Stimulated activated memory B cell treated with anti-CD40 and anti-IgM and Interleukin-4, amounts not matched to agents 10 μg/mL and 1 μg/mL and 100 μg/mL, for 72 hours (primary cell): ENCODE measurements around the gene NDUFA7.
"Not testable (repeated sequence)": the region's sequence is repeated elsewhere in the genome, so short reads cannot be mapped to it uniquely, and the experiment has no call there.

Experiments
- ATAC-seq: fragments of 150-1000 bp; cut with Tn5 transposase; 2 replicates; pipeline ENCODE4 v1.10.0; 2021
- H3K27ac Mint-ChIP-seq: one replicate; pipeline ENCODE4 v1.8.0; 2022; ENCODE audit warnings: mild to moderate bottlenecking, mixed read lengths
- H3K27me3 Mint-ChIP-seq: one replicate; pipeline ENCODE4 v1.8.0; 2022; ENCODE audit warnings: mixed read lengths
- H3K36me3 Mint-ChIP-seq: one replicate; pipeline ENCODE4 v1.8.0; 2022; ENCODE audit warnings: mixed read lengths
- H3K4me1 Mint-ChIP-seq: one replicate; pipeline ENCODE4 v1.8.0; 2022; ENCODE audit warnings: mixed read lengths
- H3K4me3 Mint-ChIP-seq: one replicate; pipeline ENCODE4 v1.8.0; 2022; ENCODE audit warnings: mild to moderate bottlenecking, moderate library complexity, mixed read lengths
- H3K9me3 Mint-ChIP-seq: one replicate; pipeline ENCODE4 v1.8.0; 2022; ENCODE audit warnings: mixed read lengths

Gene NDUFA7

DNA sequence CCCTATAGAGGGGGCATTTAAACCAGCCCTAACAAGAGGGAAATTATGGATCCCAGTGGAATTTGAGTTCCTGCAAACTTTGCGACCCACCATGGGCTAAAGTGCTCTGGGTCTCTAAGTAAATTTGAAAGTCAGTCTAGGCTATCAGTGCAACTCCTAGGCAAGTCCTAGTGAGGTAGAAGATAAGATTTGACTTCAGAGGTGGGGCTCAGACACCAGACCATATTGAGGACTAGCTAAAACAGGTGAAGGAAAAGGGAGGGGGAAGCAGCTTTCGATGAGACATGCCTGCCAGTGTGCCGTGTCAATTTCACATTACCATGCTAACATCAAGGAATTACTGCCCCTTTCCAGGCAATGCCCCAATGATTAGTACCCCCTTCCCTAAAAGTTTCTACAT, 51.5 kb downstream of the NDUFA7 start:
- Mint-ChIP-seq H3K27ac (peak overlapping the region; percentile 89), H3K4me1 (peaks cover 28% of the 10 kb centered on the region), H3K9me3 (no peaks in the 10 kb centered on the region), H3K27me3 (no peaks in the 10 kb centered on the region), H3K4me3 (peak overlapping the region; percentile 79), H3K36me3 (no peaks in the 10 kb centered on the region)
- no peak for ATAC-seq

DNA sequence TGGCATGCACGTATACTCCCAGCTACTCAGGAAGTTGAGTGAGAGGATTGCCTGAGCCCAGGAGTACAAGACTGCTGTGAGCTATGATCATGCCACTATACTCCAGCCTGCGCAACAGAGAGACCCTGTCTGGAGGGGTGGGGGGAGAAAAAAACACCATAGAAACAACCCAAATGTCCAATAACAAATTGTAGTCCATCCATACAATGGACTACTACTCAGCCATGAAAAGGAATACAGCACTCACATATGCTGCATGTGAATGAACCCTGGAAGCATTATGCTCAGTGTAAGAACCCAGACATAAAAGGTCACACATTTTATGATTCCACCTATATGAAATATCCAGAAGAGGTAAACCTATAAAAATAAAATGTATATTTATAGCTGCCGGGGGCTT, 55.3 kb downstream of the NDUFA7 start:
- no peak overlapping the region for H3K27ac Mint-ChIP-seq
- no peaks in the 10 kb centered on the region for H3K27me3 Mint-ChIP-seq
- H3K4me3 Mint-ChIP-seq = no peak overlapping the region
- no peaks in the 10 kb centered on the region for H3K9me3 Mint-ChIP-seq
- no peak for ATAC-seq
- H3K36me3 Mint-ChIP-seq = peaks cover 10% of the 10 kb centered on the region
- H3K4me1 Mint-ChIP-seq = peaks cover 28% of the 10 kb centered on the region

DNA sequence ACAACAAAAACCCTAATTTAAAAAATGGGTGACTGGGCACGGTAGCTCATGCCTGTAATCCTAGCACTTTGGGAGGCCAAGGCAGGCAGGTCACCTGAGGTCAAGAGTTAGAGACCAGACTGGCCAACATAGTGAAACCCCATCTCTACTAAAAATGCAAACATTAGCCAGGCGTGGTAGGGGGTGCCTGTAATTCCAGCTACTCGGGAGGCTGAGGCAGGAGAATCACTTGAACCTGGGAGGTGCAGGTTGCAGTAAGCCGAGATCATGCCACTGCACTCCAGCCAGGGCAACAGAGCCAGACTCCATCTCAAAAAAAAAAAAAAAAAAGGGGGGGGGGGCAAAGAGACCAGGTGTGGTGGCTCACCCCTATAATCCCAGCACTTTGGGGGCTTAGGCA, 56.9 kb downstream of the NDUFA7 start:
- not testable (repeated sequence) for H3K27ac Mint-ChIP-seq, H3K9me3 Mint-ChIP-seq, H3K27me3 Mint-ChIP-seq, ATAC-seq, H3K4me3 Mint-ChIP-seq
- H3K4me1 Mint-ChIP-seq = peaks cover 20% of the 10 kb centered on the region
- peaks cover 20% of the 10 kb centered on the region for H3K36me3 Mint-ChIP-seq

DNA sequence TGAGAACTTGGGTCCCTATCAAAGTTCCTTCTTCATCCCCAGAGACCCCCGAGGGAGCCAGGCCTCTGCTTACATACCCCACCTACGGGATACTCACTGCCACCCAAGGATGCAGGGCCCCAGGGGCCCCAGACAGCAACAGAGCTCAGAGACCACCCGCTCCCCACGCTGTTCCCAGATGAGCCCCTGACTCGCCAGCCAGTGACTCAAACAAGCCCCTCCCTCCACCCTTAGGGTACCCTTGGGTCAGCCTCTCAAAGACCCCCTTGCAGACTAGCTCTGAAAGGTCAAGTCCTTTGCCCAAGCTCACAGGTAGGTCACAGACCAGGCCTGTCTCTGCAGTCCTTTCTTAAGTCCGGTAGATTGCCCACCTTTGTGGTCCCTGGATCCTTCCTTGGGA, 58.7 kb downstream of the NDUFA7 start:
- Mint-ChIP-seq H3K27ac (no peak overlapping the region), H3K36me3 (peaks cover 36% of the 10 kb centered on the region), H3K4me3 (no peak overlapping the region), H3K4me1 (peaks cover 6% of the 10 kb centered on the region), H3K27me3 (no peaks in the 10 kb centered on the region), H3K9me3 (no peaks in the 10 kb centered on the region)
- no peak for ATAC-seq

DNA sequence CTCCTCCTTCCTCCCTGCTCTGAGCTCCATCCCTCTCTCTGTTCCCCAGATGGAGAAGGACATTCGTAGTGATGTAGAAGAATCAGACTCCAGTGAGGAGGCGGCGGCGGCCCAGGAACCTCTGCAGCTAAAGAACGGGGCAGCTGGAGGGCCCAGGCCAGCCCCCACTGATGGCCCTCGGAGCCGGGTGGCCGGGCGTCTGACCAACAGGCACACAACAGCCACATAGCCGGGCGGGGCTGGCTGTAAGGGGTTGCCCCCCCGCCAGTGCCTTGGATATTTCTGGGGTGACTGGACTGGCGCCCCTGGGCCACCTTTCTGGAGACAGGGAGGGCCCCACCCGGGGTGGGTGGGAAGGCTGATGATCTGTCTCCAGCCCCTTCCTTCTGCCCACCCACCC, 59.3 kb downstream of the NDUFA7 start:
- ATAC-seq = no peak
- H3K9me3 Mint-ChIP-seq = no peaks in the 10 kb centered on the region
- H3K36me3 Mint-ChIP-seq = peaks cover 42% of the 10 kb centered on the region
- H3K4me3 Mint-ChIP-seq = no peak overlapping the region
- no peaks in the 10 kb centered on the region for H3K27me3 Mint-ChIP-seq
- peaks cover 6% of the 10 kb centered on the region for H3K4me1 Mint-ChIP-seq
- no peak overlapping the region for H3K27ac Mint-ChIP-seq

DNA sequence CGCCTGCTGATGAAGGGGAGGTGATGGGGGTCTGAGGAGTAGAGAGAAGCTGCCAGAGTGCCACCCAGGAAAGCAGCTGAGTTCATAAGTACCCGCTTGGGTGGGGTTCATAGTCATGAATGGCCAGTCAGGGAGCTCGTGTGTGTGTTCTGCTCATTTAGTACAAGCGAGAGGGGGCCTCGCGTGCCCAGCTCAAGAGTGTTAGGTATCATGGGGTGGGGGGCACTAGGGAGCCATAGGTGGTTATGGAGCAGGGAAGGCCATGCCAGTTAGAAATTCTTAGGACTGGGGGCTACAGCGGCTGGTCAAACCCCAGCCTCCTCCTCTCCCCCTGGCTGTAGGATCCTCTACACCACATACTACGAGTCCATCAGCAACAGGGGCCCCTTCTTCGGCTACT, 59.8 kb downstream of the NDUFA7 start:
- Mint-ChIP-seq H3K27me3 (no peaks in the 10 kb centered on the region), H3K9me3 (no peaks in the 10 kb centered on the region), H3K36me3 (peaks cover 46% of the 10 kb centered on the region), H3K27ac (no peak overlapping the region), H3K4me1 (peaks cover 6% of the 10 kb centered on the region), H3K4me3 (no peak overlapping the region)
- no peak for ATAC-seq
